ENCODE results near the gene RILP.
A peak's percentile ranks its signal among the peaks of the same experiment; 100 is the strongest.
"Not testable (repeated sequence)": the region's sequence is repeated elsewhere in the genome, so short reads cannot be mapped to it uniquely, and the experiment has no call there.

Gene RILP, protein sequence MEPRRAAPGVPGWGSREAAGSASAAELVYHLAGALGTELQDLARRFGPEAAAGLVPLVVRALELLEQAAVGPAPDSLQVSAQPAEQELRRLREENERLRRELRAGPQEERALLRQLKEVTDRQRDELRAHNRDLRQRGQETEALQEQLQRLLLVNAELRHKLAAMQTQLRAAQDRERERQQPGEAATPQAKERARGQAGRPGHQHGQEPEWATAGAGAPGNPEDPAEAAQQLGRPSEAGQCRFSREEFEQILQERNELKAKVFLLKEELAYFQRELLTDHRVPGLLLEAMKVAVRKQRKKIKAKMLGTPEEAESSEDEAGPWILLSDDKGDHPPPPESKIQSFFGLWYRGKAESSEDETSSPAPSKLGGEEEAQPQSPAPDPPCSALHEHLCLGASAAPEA

GRCh38 chr17:1649844-1650501 lies at the start of gene RILP:
RILP (minus strand) TSS chr17:1649866; CDS start chr17:1649804, 62 bp downstream.
- no peak for DNase-seq

GRCh38 chr17:1697681-1698080 lies 48.0 kb upstream of the RILP start:
- no peak for DNase-seq

DNA sequence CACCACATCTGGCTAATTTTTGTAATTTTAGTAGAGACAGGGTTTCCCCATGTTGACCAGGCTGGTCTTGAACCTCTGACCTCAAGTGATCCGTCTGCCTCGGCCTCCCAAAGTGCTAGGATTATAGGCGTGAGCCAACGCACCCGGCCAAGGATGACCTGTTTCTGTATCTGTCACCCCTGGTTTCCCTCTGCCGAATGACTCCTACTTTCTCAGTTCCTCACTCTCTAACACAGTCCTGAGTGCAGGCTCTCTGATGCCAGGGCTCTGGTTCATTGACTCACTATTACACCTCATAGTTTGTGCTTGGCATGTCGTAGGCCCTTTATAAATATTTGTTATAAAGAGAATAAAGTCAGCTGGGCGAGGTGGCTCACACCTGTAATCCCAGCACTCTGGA lies 45.7 kb upstream of the RILP start:
- no peak for DNase-seq

- DNase-seq = no peak
Observed at GRCh38 chr17:1693339-1693738, 43.7 kb upstream of the RILP start.

DNA sequence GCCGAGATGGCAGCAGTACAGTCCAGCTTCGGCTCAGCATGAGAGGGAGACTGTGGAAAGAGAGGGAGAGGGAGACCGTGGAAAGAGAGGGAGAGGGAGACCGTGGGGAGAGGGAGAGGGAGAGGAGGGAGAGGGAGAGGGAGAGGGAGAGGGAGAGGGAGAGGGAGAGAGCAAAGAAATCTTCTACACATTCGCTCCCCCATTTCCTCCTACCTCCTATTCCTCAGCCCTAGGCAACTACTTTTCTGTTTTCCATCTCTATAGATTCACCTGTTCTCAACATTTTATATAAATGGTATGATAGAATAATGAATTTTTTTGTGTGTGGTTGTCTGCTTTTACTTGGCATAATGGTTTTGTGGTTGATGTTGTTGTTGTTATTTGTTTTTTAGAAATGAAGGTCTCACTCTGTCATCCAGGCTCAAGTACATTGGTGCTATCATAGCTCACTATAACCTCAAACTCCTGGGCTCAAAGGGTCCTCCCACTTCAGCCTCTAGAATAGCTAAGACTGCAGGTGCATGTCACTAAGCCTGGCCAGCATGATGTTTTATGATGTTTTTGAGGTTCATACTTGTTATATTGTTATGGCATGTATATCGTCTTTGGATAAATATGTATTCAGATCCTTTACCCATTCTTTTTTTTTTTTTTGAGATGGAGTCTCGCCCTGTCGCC lies 41.0 kb upstream of the RILP start:
- no peak for DNase-seq

DNA sequence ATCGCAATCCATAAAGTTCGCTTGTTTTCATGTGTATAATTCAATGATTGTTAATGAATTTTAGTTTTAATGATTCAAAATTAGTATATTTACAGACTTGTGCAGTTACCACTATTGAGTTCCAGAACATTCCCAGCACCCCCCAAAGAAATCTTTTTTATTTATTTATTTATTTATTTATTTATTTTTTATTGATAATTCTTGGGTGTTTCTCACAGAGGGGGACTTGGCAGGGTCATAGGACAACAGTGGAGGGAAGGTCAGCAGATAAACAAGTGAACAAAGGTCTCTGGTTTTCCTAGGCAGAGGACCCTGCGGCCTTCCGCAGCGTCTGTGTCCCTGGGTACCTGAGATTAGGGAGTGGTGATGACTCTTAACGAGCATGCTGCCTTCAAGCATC lies 38.7 kb upstream of the RILP start:
- not testable (repeated sequence) for DNase-seq

GRCh38 chr17:1686086-1686485 lies 36.4 kb upstream of the RILP start:
- DNase-seq = no peak

DNA sequence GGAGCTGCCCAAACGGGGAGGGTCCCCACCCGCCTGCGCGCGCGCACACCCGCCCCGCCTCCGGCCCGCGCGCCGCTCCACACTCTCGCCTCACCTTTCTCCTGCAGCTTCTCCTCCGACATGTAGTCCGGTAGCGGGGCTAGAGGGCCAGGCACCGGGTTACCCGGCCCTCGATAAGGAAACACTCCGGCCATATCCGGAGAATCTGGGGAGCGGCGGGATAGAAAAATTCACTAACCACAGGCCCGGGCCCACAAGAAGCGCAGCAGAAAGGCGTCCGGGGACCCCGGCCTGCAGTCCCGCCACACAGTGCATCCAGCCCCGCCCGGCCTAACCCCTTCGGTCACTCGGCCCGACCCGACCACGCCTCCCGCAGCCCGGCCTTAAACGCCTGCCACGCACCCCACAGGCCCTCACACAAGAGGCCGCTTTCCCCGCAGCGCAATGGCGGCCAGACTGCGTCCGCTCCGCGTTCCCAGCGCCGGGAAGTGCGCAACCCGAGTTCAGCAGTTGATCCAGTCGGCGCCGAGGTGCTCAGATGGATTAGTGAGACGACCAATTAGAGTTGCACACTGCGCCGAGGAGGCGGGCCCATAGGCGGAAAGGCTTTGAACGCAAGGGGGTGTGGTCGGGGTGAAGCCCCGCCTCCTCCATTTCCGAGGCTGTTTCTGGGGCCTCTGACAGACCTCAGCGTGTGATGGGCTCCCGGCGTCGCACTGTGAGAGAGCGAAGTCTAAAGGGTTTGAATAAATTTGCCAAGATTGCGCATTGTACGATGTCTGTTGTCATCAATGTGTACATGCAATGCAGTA lies 34.9 kb upstream of the RILP start, which contains the start of gene PRPF8:
Gene PRPF8 (minus strand): TSS at position 490 of the 812 bp plus-strand sequence. CDS start 296 bp downstream, at position 194.
- peak; percentile 92 to 95 for DNase-seq

GRCh38 chr17:1683459-1683858 lies 33.8 kb upstream of the RILP start:
- no peak for DNase-seq

- DNase-seq = no peak
Observed at GRCh38 chr17:1676401-1676800, 26.7 kb upstream of the RILP start.

DNA sequence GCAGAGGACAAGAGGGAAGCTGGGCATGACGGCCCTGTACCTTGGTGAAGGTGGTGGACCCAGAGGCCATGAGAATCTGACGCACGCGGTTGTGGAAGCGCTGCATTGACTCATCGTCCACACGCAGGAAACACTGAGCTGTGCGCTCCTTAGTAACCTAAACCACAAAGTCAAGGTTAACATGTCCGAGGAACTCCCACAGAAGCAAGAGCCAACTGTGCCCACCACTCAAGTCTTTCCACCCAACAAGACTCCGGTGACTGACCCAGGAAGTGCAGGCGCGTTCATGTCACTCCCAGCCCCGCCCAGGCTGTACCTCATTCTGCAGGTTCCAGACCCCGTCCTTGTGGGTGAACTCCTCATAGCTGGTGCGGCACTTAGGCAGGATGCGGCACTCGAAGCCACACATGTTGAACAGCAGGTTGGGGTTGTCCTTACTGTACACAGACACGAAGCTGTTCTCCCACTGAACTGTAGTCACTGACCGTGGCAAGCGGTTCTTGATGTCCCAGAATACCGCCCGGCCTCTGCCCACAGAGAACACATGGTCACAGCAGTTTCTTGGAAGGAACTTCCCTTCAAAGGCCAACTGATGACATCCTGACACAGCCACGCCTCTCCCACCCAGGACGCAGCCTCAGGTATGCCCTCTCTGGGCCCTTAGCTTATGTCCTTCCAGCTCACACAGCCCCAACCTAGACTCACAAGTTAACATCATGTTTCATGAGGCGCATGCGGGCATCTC lies 23.5 kb upstream of the RILP start:
- DNase-seq = no peak

- DNase-seq = not testable (repeated sequence)
Observed at GRCh38 chr17:1663934-1664333, 14.3 kb upstream of the RILP start.

GRCh38 chr17:1661045-1661444 lies 11.4 kb upstream of the RILP start:
- no peak for DNase-seq

DNA sequence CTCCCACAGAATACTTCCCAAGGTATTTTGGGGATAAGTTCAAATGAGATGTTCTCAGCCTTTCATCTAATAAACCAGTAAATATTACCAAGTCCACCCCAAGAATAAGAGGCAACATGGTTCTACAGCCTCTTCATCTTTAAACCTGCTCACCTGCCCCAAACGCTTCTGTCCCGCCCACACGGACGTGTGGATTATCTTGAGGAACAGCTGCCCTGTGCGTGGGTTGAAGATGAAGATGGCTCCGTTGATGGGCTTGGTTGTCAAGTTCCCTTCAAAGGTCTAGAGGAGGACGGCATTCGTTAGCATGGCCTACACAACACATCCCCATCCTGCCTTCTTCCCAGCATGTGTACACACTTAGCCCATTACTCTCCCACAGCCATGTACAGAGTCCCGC lies 8.4 kb upstream of the RILP start:
- DNase-seq = no peak

DNA sequence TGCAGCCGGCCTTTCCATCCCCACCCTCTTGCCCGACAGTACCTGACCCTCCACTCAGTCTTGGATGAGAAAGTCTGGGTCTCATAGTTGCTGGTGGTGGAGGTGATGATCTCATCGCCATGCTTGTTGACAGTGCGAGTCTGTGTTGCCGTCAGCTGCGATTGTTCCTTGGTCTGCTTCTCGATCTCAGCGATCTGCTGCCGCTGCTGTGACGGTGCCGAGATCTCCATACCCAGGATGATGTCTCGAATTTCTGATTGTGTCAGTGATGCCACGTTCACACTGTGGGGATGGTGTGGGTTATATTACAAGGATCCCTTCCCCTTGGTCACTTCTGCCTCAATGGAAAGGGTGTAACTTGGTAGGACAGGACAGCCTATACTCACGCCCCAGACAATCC lies 4.1 kb upstream of the RILP start:
- DNase-seq = no peak

DNA sequence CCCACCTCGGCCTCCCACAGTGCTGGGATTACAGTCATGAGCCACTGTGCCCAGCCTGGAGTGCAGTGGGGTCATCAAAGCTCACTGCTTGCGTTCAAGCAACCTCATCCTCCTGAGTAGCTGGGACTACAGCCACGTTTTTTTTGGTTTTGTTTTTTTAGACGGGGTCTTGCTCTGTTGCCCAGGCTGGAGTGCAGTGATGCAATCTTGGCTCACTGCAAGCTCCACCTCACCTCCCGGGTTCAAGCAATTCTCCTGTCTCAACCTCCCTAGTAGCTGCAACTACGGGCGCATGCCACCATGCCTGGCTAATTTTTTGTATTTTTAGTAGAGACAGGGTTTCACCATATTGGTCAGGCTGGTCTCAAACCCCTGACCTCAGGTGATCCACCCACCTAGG lies 3.1 kb upstream of the RILP start:
- not testable (repeated sequence) for DNase-seq

DNA sequence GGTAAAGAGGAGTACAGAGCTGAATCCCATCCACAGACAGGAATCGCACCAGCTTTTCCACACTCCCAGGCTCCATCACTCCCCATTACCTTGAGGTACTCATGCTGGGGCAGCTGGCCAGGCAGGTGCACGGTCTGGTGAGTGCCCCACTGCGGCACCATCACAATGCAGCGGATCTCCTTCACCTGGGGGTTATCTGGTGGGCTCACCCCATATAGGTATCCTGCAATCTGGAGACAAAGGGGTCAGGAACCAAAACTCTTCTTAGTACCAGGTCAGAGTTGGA lies 1.8 kb upstream of the RILP start:
- no peak for DNase-seq

DNA sequence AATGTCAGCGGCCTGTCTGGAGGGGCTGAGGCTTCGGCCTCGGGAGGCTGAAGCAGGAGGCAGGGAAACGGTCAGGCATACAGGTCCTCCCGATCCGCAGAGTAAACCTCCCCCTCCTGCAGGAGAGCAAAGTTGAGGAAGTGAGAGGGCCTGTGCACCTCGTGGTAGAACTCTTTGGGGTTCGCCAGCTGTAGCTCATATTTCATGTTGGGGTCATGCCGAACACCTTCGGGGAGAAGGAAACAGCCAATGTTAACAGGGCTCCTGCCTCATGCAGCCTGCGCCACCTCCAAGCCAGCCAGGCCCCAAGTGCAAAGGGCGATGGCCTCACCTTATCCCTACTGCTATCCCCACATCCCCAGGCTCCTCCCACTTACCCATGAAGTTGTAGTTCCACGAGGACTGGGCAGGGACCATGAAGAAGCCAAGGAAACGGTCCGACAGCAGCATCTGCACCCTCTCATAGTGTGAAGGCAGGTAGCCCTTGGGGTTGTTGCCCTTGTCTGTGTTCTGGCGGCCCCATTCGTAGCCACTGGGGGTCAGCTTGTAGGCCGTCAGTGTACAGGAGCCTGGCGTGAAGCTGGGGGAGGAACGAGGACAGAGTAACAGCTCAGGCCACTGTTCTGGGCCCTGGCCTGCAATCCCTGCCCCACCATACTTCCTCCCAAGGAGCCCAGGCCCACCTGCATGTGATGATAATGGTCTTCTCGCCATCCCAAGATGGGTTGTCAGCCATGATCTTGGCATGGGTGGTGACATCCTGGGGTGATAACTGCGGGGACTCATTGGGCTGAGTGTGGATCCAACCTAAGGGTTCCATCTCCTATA lies 1.3 kb upstream of the RILP start:
- no peak for DNase-seq

- peak; percentile 71 to 75 for DNase-seq
Observed at GRCh38 chr17:1648963-1649843, 463 bp downstream of the RILP start.
